Osteoblast (primary cell): Measurements from ENCODE around the gene MTARC2. TPM values are rescaled to one million over a fixed set of nuclear protein-coding genes. Genes with fewer than 3 reads are reported as not detected.

ENCODE experiments used
- DNase-seq: peaks from one replicate; pipeline ENCODE4 v3.0.0; 2011; ENCODE audit warnings: low spot score, mixed read lengths; ENCODE audit not compliant: insufficient read length; ENCODE audit errors: missing footprints
- H2AFZ ChIP-seq: 2 replicates; pipeline ENCODE4 v1.6.0; 2011; ENCODE audit warnings: mild to moderate bottlenecking, low read length
- H3K27ac ChIP-seq: 2 replicates; pipeline ENCODE4 v1.5.1; 2011; ENCODE audit warnings: mild to moderate bottlenecking, low read depth, low read length, moderate library complexity
- H3K27me3 ChIP-seq: 2 replicates; pipeline ENCODE4 v1.6.0; 2012; ENCODE audit warnings: mild to moderate bottlenecking, control low read depth, inconsistent platforms, low read length, moderate library complexity; ENCODE audit not compliant: insufficient read depth
- H3K36me3 ChIP-seq: 2 replicates; pipeline ENCODE4 v1.5.1; 2011; ENCODE audit warnings: mild to moderate bottlenecking, low read length, control low read depth, moderate library complexity; ENCODE audit not compliant: insufficient read depth
- H3K4me1 ChIP-seq: 2 replicates; pipeline ENCODE4 v1.5.1; 2011; ENCODE audit warnings: mild to moderate bottlenecking, low read length, control low read depth, moderate library complexity; ENCODE audit not compliant: insufficient read depth
- H3K4me2 ChIP-seq: 2 replicates; pipeline ENCODE4 v1.6.0; 2011; ENCODE audit warnings: mild to moderate bottlenecking, low read length; ENCODE audit not compliant: insufficient read depth
- H3K4me3 ChIP-seq: fragments of 200-600 bp; sonication (generic); 3 replicates; pipeline ENCODE4 v1.5.1; 2012; ENCODE audit warnings: mild to moderate bottlenecking, low read length, inconsistent platforms; ENCODE audit not compliant: insufficient read depth
- H3K79me2 ChIP-seq: 2 replicates; pipeline ENCODE4 v1.6.0; 2012; ENCODE audit warnings: mild to moderate bottlenecking, low read length, control low read depth, inconsistent platforms; ENCODE audit not compliant: insufficient read depth
- H3K9me3 ChIP-seq: 2 replicates; pipeline ENCODE4 v1.5.1; 2011; ENCODE audit warnings: low read depth, low read length, control low read depth
- H4K20me1 ChIP-seq: 2 replicates; pipeline ENCODE4 v1.6.0; 2012; ENCODE audit warnings: mild to moderate bottlenecking, low read length, control low read depth; ENCODE audit not compliant: insufficient read depth
- total RNA-seq: library from RNA; depleted of rRNA; stranded (reverse); fragments of >200 nt; gene quantifications from 2 replicates; pipeline ENCODE4 v1.2.3, GENCODE V29; 2012
- TF ChIP-seq, protein P1 (sequence below): IDR thresholded peaks from 2 replicates; pipeline ENCODE4 v1.5.1; 2011; ENCODE audit warnings: mild to moderate bottlenecking, low read depth, low read length, moderate library complexity; ENCODE audit errors: extremely low read depth

Gene MTARC2
- total RNA-seq, 1 donor, result 9.4 TPM

DNA sequence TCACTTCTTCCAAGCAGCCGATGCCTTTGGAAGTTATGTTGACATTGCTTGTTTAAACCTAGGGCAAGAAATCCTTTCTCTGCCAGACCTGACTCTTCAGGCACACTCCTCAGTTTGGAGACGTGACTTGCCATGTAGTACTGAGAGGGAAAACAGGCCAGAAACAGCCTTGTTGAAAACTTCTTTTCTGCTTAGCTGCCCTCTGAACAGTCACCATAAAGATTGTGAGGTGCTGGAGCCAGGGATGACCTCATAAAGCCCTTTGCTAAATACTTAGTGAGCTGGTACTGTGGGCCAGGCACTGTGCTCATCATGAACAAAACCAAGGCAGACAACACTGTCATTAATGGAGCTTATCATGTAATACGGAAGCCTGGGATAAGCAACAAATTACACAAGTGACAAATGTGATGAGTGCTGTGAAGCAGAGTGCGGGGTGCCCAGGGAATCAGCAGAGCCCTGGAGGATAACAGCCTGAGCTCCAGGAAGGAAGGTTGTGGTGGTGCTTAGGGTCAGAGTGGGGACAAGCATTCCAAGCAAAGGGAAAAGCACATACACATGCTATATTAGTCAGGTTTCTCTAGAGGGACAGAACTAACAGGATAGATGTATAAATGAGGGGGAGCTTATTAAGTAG, 80.9 kb downstream of the MTARC2 start:
- no peaks in the 10 kb centered on the region for H4K20me1 ChIP-seq
- H3K27ac ChIP-seq, result no peak overlapping the region
- no peaks in the 10 kb centered on the region for H3K36me3 ChIP-seq
- H3K9me3 ChIP-seq, result no peaks in the 10 kb centered on the region
- no peak overlapping the region for H3K4me2 ChIP-seq
- peaks cover 4% of the 10 kb centered on the region for H3K27me3 ChIP-seq
- H3K4me3 ChIP-seq, result no peak overlapping the region
- H3K79me2 ChIP-seq, result no peaks in the 10 kb centered on the region
- TF ChIP-seq, protein P1, sequence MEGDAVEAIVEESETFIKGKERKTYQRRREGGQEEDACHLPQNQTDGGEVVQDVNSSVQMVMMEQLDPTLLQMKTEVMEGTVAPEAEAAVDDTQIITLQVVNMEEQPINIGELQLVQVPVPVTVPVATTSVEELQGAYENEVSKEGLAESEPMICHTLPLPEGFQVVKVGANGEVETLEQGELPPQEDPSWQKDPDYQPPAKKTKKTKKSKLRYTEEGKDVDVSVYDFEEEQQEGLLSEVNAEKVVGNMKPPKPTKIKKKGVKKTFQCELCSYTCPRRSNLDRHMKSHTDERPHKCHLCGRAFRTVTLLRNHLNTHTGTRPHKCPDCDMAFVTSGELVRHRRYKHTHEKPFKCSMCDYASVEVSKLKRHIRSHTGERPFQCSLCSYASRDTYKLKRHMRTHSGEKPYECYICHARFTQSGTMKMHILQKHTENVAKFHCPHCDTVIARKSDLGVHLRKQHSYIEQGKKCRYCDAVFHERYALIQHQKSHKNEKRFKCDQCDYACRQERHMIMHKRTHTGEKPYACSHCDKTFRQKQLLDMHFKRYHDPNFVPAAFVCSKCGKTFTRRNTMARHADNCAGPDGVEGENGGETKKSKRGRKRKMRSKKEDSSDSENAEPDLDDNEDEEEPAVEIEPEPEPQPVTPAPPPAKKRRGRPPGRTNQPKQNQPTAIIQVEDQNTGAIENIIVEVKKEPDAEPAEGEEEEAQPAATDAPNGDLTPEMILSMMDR, result no peak
- no peak for DNase-seq
- H2AFZ ChIP-seq, result no peak overlapping the region
- peaks cover 26% of the 10 kb centered on the region for H3K4me1 ChIP-seq

DNA sequence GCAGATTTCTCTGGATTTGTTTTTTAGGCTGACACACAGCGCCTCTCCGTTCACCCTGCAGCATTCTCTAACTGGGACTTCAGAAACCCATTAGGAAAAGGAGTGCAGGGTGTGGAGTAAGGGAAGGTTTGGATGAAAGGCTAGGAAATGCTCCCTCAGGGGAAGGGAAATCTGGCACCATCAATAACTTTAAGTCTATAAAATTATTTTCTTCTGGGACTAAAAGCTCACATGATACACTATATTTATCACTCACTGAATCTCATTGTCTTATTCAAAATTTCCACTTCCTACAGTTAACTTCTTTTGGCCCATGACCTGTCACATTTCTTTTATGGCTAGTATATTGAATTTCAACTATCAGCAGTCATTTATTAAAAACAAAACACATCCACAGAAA, 85.3 kb downstream of the MTARC2 start:
- H4K20me1 ChIP-seq, result no peaks in the 10 kb centered on the region
- peaks cover 15% of the 10 kb centered on the region for H3K4me1 ChIP-seq
- no peak overlapping the region for H3K4me2 ChIP-seq
- H3K27me3 ChIP-seq, result peaks cover 4% of the 10 kb centered on the region
- no peak overlapping the region for H2AFZ ChIP-seq
- H3K79me2 ChIP-seq, result no peaks in the 10 kb centered on the region
- TF ChIP-seq, protein P1, result no peak
- no peak for DNase-seq
- no peak overlapping the region for H3K4me3 ChIP-seq
- H3K27ac ChIP-seq, result no peak overlapping the region
- H3K36me3 ChIP-seq, result no peaks in the 10 kb centered on the region
- H3K9me3 ChIP-seq, result no peaks in the 10 kb centered on the region

Other genes starting within 250 kb of the MTARC2 start
- 0.72 and 1.5 TPM in 2 replicates for gene MARK1, start 220.2 kb upstream of the MTARC2 start, total RNA-seq
- 0.29 and 0.36 TPM in 2 replicates for gene C1orf115, start 58.0 kb upstream of the MTARC2 start, total RNA-seq
- 2.9 TPM in 2 replicates for gene MTARC1, start 38.6 kb downstream of the MTARC2 start, total RNA-seq
- gene HLX, start 131.1 kb downstream of the MTARC2 start, total RNA-seq, result 7.4 and 9.0 TPM in 2 replicates